ENCODE measurements around the gene RAP1GDS1. TPM values are rescaled to one million over a fixed set of nuclear protein-coding genes. Genes with fewer than 3 reads are reported as not detected.
A peak's percentile ranks its signal among the peaks of the same experiment; 100 is the strongest.
"Not testable (repeated sequence)": the region's sequence is repeated elsewhere in the genome, so short reads cannot be mapped to it uniquely, and the experiment has no call there.

The RAP1GDS1 gene
- total RNA-seq, 1 donor from 2014 or later, result 37.0 TPM

DNA sequence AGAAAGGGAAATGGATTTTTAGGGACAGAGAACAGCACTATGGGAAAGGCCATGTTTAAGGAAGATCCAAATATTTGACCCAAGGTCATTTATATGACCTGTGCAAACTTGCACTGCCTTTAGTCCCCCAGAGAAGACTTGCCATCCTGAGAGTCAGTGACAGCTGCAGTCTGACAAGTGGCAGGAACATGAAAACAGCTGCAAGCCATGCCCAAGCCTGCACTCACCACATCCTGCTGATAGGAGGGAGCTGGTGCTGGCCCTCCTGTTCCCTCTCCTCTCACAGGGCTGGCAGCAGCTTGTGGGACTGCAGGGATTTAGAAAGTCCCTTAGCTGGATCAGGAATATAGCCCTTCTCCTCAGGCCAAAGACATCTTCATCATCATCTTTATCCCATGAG is 187.7 kb downstream of the RAP1GDS1 start:
- DNase-seq (no peak), ATAC-seq (peak in 1 of 2 donors; percentile 45)
- Histone ChIP-seq H3K27ac (no peak overlapping the region), H3K4me1 (peaks cover 17% of the 10 kb centered on the region), H3K27me3 (ENCODE audit: low read depth) (no peaks in the 10 kb centered on the region), H3K9me3 (peaks cover 8% of the 10 kb centered on the region), H3K36me3 (no peaks in the 10 kb centered on the region), H3K4me3 (no peak overlapping the region)
- TF ChIP-seq, protein P1, sequence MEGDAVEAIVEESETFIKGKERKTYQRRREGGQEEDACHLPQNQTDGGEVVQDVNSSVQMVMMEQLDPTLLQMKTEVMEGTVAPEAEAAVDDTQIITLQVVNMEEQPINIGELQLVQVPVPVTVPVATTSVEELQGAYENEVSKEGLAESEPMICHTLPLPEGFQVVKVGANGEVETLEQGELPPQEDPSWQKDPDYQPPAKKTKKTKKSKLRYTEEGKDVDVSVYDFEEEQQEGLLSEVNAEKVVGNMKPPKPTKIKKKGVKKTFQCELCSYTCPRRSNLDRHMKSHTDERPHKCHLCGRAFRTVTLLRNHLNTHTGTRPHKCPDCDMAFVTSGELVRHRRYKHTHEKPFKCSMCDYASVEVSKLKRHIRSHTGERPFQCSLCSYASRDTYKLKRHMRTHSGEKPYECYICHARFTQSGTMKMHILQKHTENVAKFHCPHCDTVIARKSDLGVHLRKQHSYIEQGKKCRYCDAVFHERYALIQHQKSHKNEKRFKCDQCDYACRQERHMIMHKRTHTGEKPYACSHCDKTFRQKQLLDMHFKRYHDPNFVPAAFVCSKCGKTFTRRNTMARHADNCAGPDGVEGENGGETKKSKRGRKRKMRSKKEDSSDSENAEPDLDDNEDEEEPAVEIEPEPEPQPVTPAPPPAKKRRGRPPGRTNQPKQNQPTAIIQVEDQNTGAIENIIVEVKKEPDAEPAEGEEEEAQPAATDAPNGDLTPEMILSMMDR (IDR thresholded peaks at IDR 0.05), result no peak
- intact Hi-C loops (cut with DNase I), result no loop called here

DNA sequence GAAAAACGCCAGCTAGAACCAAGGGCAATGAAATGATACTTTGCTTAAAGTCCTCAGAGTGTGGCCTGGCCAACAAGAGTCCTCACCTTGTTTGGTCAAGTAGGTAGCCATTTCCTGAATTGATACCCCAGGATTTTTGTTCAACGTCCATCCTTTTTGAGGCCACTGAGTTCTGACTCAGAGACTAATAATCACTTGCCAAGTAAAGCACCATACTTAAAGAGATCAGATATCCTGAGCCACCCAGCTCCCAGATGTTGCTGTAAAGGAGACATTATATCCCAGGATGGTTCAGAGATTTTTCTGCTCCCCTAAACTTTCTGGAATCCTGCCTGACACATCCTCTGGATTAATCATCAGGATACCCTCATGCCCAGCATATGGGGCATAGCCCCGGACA is 190.9 kb downstream of the RAP1GDS1 start:
- Histone ChIP-seq H3K9me3 (peaks cover 8% of the 10 kb centered on the region), H3K4me3 (no peak overlapping the region), H3K36me3 (no peaks in the 10 kb centered on the region), H3K27ac (no peak overlapping the region), H3K4me1 (peaks cover 5% of the 10 kb centered on the region), H3K27me3 (ENCODE audit: low read depth) (no peaks in the 10 kb centered on the region)
- TF ChIP-seq, protein P1 (IDR thresholded peaks at IDR 0.05), result no peak
- no peak for DNase-seq
- ATAC-seq, result no peak
- intact Hi-C loops (cut with DNase I), result no loop called here

DNA sequence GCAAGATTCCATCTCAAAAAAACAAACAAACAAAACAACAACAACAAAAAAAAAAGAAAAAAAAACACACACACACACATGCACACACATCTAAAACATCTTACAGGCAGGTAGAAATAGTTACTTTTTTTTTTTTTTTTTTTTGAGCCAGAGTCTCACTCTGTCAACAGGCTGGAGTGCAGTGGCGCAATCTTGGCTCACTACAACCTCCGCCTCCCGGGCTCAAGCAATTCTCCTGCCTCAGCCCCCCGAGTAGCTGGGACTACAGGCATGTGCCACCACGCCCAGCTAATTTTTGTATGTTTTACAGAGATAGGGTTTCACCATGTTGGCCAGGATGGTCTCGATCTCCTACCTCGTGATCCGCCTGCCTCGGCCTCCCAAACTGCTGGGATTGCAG is 196.2 kb downstream of the RAP1GDS1 start:
- H3K27ac ChIP-seq; H3K36me3 ChIP-seq; DNase-seq; H3K4me1 ChIP-seq; ATAC-seq; intact Hi-C loops (cut with DNase I); H3K9me3 ChIP-seq; H3K4me3 ChIP-seq; H3K27me3 ChIP-seq (ENCODE audit: low read depth): not testable (repeated sequence)

DNA sequence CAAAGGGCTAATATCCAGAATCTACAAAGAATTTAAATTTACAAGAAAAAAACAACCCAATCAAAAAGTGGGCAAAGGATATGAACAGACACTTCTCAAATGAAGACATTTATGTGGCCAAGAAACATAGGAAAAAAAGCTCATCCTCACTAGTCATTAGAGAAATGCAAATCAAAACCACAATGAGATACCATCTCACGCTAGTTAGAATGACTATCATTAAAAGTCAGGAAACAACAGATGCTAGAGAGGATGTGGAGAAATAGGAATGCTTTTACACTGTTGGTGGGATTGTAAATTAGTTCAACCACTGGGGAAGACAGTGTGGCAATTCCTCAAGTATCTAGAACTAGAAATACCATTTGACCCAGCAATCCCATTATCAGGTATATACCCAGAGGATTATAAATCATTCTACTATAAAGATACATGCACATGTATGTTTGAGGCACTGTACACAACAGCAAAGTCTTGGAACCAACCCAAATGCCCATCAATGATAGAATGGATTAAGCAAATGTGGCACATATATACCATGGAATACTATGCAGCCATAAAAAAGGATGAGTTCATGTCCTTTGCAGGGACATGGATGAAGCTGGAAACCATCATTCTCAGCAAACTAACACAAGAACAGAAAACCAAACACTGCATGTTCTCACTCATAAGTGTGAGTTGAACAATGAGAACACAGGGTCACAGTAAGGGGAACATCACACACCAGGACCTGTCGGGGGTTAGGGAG is 200.1 kb downstream of the RAP1GDS1 start:
- H3K9me3 ChIP-seq; H3K4me3 ChIP-seq; DNase-seq; H3K4me1 ChIP-seq; intact Hi-C loops (cut with DNase I); ATAC-seq; H3K36me3 ChIP-seq; H3K27me3 ChIP-seq (ENCODE audit: low read depth); H3K27ac ChIP-seq: not testable (repeated sequence)

DNA sequence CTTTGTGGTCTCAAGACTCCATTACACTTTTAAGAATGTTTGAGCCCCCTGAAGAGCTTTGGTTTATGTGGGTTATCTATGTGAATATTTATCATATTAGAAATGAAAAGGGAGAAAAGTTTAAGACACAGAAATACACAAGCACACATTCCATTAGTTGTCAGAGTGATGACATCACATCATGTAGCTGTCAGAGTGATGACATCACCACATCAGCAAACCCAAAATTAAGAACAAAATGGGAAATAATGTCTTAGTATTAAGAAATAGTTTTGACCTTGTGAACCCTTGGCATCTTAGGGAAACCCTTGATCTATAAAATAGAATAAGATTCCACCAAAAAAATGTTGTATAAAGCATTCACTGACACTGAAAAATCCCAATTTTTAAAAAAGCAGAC is 201.3 kb downstream of the RAP1GDS1 start:
- H3K4me3 ChIP-seq, result no peak overlapping the region
- no peak overlapping the region for H3K27ac ChIP-seq
- H3K36me3 ChIP-seq, result no peaks in the 10 kb centered on the region
- H3K27me3 ChIP-seq (ENCODE audit: low read depth), result no peaks in the 10 kb centered on the region
- peaks cover 4% of the 10 kb centered on the region for H3K4me1 ChIP-seq
- no peaks in the 10 kb centered on the region for H3K9me3 ChIP-seq
- intact Hi-C loops (cut with DNase I), result no loop called here
- TF ChIP-seq, protein P1 (IDR thresholded peaks at IDR 0.05), result no peak
- ATAC-seq (no peak), DNase-seq (no peak)

DNA sequence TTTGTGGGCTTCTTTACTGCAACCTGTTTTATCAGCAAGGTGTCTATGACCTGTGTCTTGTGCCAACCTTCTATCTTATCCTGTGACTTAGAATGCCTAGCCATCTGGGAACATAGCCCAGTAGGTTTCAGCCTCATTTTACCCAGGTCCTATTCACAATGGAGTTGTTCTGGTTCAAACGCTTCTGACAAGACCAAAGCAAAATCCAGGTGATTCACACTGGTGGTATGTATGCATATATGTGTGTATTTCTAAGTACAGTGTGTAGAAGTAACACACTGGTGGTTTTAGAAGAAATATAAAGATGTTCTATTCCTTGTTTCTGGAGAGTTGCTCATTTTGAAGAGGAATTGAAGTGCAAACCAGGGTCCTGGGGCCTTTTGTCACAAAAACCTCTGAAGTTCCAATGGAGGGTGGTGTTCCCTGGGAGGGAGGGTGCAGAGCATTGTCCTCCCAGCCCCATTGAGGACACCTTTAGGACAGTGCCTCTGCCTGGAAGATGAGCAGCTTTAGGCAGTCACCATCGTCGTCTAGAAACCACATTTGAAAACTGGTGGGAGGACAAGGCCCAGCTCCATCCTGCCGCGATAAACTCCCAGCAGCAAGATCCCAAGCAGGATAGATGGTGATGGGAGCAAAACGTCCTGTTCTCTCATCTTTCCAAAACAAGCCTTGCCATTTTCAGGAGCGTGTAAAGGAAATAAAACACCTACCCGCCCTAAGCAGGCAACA is 205.8 kb downstream of the RAP1GDS1 start:
- Histone ChIP-seq H3K27me3 (ENCODE audit: low read depth) (no peaks in the 10 kb centered on the region), H3K4me1 (peaks cover 22% of the 10 kb centered on the region), H3K9me3 (no peaks in the 10 kb centered on the region), H3K4me3 (no peak overlapping the region), H3K36me3 (no peaks in the 10 kb centered on the region), H3K27ac (no peak overlapping the region)
- TF ChIP-seq, protein P1 (IDR thresholded peaks at IDR 0.05), result no peak
- intact Hi-C loops (cut with DNase I), result no loop called here
- DNase-seq (no peak), ATAC-seq (no peak)

Data from lower lobe of right lung (tissue), 2 donors.